LNCAP (cell line): ENCODE results near the gene BBOX1.

ENCODE experiments used
- CTCF ChIP-seq: fragments of 450-650 bp; IDR thresholded peaks from 2 replicates; pipeline ENCODE4 v1.5.1; 2017; ENCODE audit warnings: mild to moderate bottlenecking

Gene BBOX1

DNA sequence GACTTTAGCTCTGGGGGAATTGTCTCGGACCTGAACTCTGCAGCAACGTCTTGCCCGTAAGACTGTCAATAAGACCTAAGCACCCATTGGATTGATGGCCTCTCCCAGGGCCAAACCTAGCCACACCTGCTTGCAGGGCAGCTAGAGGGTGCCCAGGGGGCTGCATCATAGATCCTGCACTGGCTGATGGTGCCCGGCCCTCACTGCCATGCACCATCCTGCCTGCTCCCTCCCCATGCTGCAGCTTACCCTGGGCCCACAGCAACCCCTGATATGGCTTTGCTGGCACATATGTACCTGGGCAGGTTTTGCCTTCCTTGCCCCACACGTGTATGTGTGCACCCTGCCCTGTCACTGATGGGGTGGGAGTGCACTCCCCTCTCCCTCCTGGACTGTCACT lies 8.9 kb upstream of the BBOX1 start:
- no peak for TF ChIP-seq CTCF

- peak; percentile 37; the same call in 1 of the 2 replicates for TF ChIP-seq CTCF
Measured at GRCh38 chr11:27039873-27040272, 742 bp upstream of the BBOX1 start.

DNA sequence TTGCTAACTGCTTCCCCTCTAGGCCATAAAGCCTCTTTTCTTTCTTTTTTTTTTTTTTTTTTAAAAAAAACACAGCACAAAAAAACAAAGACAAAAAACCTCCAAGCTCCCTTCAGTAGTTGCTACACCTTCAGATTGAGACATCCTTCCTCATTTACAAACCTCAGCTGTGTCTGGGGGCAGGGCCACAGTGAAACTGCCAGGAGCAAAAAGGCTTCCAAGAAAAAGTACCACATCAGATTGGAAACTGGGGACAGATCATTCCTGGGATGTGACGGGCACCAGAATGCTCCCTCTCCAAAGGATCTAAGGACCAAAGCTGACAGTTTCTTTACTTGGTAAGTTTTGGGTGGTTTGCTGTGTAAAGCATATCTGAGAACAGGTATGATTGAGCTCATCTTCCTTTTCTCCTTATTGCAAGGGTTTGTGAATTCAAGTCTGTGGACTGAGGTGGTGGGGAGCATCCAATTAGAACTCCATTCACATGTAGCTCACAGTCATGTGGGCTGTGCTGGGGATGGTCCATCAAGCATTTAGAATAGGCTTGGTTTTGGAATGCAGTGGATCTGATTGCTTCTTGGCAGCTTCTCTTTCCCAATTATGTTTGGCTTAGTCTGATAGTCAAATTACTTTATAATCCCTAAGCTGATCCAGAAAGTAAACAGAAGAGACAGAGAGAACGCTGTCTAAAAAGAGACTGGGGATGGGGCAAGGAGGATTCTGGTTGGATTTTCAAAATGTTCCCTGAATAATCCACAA lies 705 bp downstream of the BBOX1 start:
- no peak for TF ChIP-seq CTCF

- TF ChIP-seq CTCF, result no peak
Measured at GRCh38 chr11:27046956-27047355, 6.3 kb downstream of the BBOX1 start.

DNA sequence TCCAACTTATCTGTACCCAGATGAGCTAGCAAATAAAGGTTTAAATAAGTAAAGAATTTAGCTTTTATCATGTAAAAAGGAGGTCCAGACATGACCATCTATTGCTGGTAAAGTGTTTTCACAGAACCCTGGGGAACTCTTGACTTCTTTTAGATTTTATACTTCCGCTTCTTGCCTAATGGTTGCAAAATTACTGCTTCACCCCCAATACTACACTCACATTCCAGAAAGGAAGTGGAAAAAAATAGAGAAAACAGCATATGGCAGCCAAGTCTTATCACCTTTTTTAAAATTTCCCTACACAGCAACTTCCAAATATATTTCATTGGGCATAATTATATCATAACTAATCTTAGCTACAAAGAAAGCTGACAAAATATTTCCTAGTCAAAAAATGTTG lies 12.1 kb downstream of the BBOX1 start:
- TF ChIP-seq CTCF, result no peak

GRCh38 chr11:27055065-27055682 lies 14.6 kb downstream of the BBOX1 start:
- TF ChIP-seq CTCF, result no peak

GRCh38 chr11:27057091-27057780 lies 16.6 kb downstream of the BBOX1 start:
- no peak for TF ChIP-seq CTCF
